ENCODE measurements around the gene TIMM23.

DNA sequence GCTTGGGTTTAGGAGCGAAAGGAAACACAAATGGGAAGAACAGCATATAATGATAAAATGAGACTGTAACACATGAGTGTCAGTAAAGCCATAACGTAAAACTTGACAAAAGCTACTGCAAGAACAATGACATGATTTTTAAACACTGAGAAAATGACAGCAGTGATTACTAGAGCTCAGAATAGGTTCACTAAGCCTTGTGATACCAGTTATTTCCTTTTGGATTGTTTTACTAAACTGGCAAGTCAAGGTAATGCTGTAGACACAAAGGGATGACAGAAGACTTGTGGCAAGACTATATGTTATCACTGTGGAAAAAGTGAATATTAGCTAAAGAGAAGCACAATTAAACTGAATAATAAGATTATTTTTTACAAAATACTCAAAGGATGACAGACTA, 45.4 kb downstream of the TIMM23 start:
- TF ChIP-seq FOXM1 (IDR thresholded peaks at IDR 0.05; ENCODE audit: borderline replicate concordance) (no peak), TARDBP (IDR thresholded peaks at IDR 0.05) (no peak)
